Measurements from ENCODE around the gene GARIN6.

Gene GARIN6

GRCh38 chr12:99649551-99649950 is 2.0 kb downstream of the GARIN6 start:
- Histone ChIP-seq H3K4me3 (ENCODE audit: low read depth, low read length, poor library complexity, severe bottlenecking) (no peak overlapping the region), H3K9me3 (ENCODE audit: low read length) (no peaks in the 10 kb centered on the region), H3K4me2 (ENCODE audit: low read length) (no peak overlapping the region), H3K9ac (ENCODE audit: low read length) (no peak overlapping the region), H3F3A (ENCODE audit: insufficient read depth, low read length) (no peaks in the 10 kb centered on the region; the same call in 1 of the 2 replicates), H3K79me2 (ENCODE audit: insufficient read depth, low read length) (no peaks in the 10 kb centered on the region), H4K20me1 (ENCODE audit: insufficient read depth, low read length) (no peaks in the 10 kb centered on the region), H3K27ac (ENCODE audit: low read depth, low read length, poor library complexity, severe bottlenecking) (no peak overlapping the region), H3K4me1 (ENCODE audit: insufficient read depth, low read length, severe bottlenecking) (no peaks in the 10 kb centered on the region), H2AFZ (ENCODE audit: low read length) (no peak overlapping the region), H3K27me3 (ENCODE audit: insufficient read depth, low read length) (no peaks in the 10 kb centered on the region), H3K9me2 (ENCODE audit: low read depth, low read length) (no peaks in the 10 kb centered on the region), H3K36me3 (ENCODE audit: insufficient read depth, low read length) (no peaks in the 10 kb centered on the region)
- TF ChIP-seq EZH2 (IDR thresholded peaks at IDR 0.05; ENCODE audit: borderline replicate concordance, low read length) (no peak), CTCF (IDR thresholded peaks at IDR 0.05; ENCODE audit: low read length) (no peak)

- TF ChIP-seq EZH2 (IDR thresholded peaks at IDR 0.05; ENCODE audit: borderline replicate concordance, low read length) (no peak), CTCF (IDR thresholded peaks at IDR 0.05; ENCODE audit: low read length) (peak; percentile 53)
- Histone ChIP-seq H3K4me3 (ENCODE audit: low read depth, low read length, poor library complexity, severe bottlenecking) (no peak overlapping the region), H3K79me2 (ENCODE audit: insufficient read depth, low read length) (no peaks in the 10 kb centered on the region), H4K20me1 (ENCODE audit: insufficient read depth, low read length) (no peaks in the 10 kb centered on the region), H3K4me1 (ENCODE audit: insufficient read depth, low read length, severe bottlenecking) (peaks cover 28% of the 10 kb centered on the region), H3F3A (ENCODE audit: insufficient read depth, low read length) (no peaks in the 10 kb centered on the region; the same call in 1 of the 2 replicates), H2AFZ (ENCODE audit: low read length) (no peak overlapping the region), H3K4me2 (ENCODE audit: low read length) (no peak overlapping the region), H3K9me3 (ENCODE audit: low read length) (no peaks in the 10 kb centered on the region), H3K27ac (ENCODE audit: low read depth, low read length, poor library complexity, severe bottlenecking) (no peak overlapping the region), H3K27me3 (ENCODE audit: insufficient read depth, low read length) (no peaks in the 10 kb centered on the region), H3K36me3 (ENCODE audit: insufficient read depth, low read length) (no peaks in the 10 kb centered on the region), H3K9ac (ENCODE audit: low read length) (no peak overlapping the region), H3K9me2 (ENCODE audit: low read depth, low read length) (no peaks in the 10 kb centered on the region)
These were observed 11.3 kb downstream of the GARIN6 start for GRCh38 chr12:99658671-99659349.

GRCh38 chr12:99670635-99671034 is 23.1 kb downstream of the GARIN6 start:
- H3K9me2 ChIP-seq (ENCODE audit: low read depth, low read length): peaks cover 2% of the 10 kb centered on the region; the same call in 1 of the 2 replicates
- no peaks in the 10 kb centered on the region for H4K20me1 ChIP-seq (ENCODE audit: insufficient read depth, low read length)
- no peak overlapping the region for H2AFZ ChIP-seq (ENCODE audit: low read length)
- no peaks in the 10 kb centered on the region for H3K79me2 ChIP-seq (ENCODE audit: insufficient read depth, low read length)
- H3K36me3 ChIP-seq (ENCODE audit: insufficient read depth, low read length): no peaks in the 10 kb centered on the region
- H3F3A ChIP-seq (ENCODE audit: insufficient read depth, low read length): no peaks in the 10 kb centered on the region
- TF ChIP-seq EZH2 (IDR thresholded peaks at IDR 0.05; ENCODE audit: borderline replicate concordance, low read length): no peak
- TF ChIP-seq CTCF (IDR thresholded peaks at IDR 0.05; ENCODE audit: low read length): no peak
- no peak overlapping the region for H3K9ac ChIP-seq (ENCODE audit: low read length)
- H3K9me3 ChIP-seq (ENCODE audit: low read length): no peaks in the 10 kb centered on the region
- no peak overlapping the region for H3K27ac ChIP-seq (ENCODE audit: low read depth, low read length, poor library complexity, severe bottlenecking)
- H3K27me3 ChIP-seq (ENCODE audit: insufficient read depth, low read length): no peaks in the 10 kb centered on the region
- no peaks in the 10 kb centered on the region for H3K4me1 ChIP-seq (ENCODE audit: insufficient read depth, low read length, severe bottlenecking)
- H3K4me3 ChIP-seq (ENCODE audit: low read depth, low read length, poor library complexity, severe bottlenecking): no peak overlapping the region
- no peak overlapping the region for H3K4me2 ChIP-seq (ENCODE audit: low read length)
